BLaER1 (cell line): ENCODE results near the gene CEBPA.
A peak's percentile ranks its signal among the peaks of the same experiment; 100 is the strongest.

Experiments
- H3K27ac ChIP-seq: shearing (Covaris generic); formaldehyde crosslinking; 2 replicates; pipeline ENCODE4 v1.8.1; 2022
- H3K27me3 ChIP-seq: shearing (Covaris generic); formaldehyde crosslinking; 2 replicates; pipeline ENCODE4 v1.8.1; 2022
- H3K36me3 ChIP-seq: shearing (Covaris generic); formaldehyde crosslinking; 2 replicates; pipeline ENCODE4 v1.8.1; 2022
- H3K4me1 ChIP-seq: shearing (Covaris generic); formaldehyde crosslinking; 2 replicates; pipeline ENCODE4 v1.8.1; 2022
- H3K4me2 ChIP-seq: shearing (Covaris generic); formaldehyde crosslinking; 2 replicates; pipeline ENCODE4 v1.8.1; 2022
- H3K4me3 ChIP-seq: shearing (Covaris generic); formaldehyde crosslinking; 2 replicates; pipeline ENCODE4 v1.8.1; 2022
- H3K9ac ChIP-seq: shearing (Covaris generic); formaldehyde crosslinking; 2 replicates; pipeline ENCODE4 v1.8.1; 2022
- H3K9me3 ChIP-seq: shearing (Covaris generic); formaldehyde crosslinking; 2 replicates; pipeline ENCODE4 v1.8.1; 2022
- H4K20me1 ChIP-seq: shearing (Covaris generic); formaldehyde crosslinking; 2 replicates; pipeline ENCODE4 v1.8.1; 2022
- Cebpa-rat ChIP-seq: shearing (Covaris generic); IDR thresholded peaks from 2 replicates; pipeline ENCODE4 v1.8.1; 2022

CEBPA gene

GRCh38 chr19:33255781-33256180 is 46.6 kb downstream of the CEBPA start:
- no peak overlapping the region for H3K4me3 ChIP-seq
- no peak for TF ChIP-seq Cebpa-rat
- no peak overlapping the region for H3K4me2 ChIP-seq
- peaks cover 11% of the 10 kb centered on the region; the same call in 1 of the 2 replicates for H3K9me3 ChIP-seq
- no peaks in the 10 kb centered on the region for H4K20me1 ChIP-seq
- no peaks in the 10 kb centered on the region for H3K27me3 ChIP-seq
- peaks cover 34% of the 10 kb centered on the region for H3K4me1 ChIP-seq
- H3K9ac ChIP-seq = no peak overlapping the region
- no peak overlapping the region for H3K27ac ChIP-seq
- H3K36me3 ChIP-seq = no peaks in the 10 kb centered on the region

GRCh38 chr19:33254245-33254824 is 48.0 kb downstream of the CEBPA start:
- no peaks in the 10 kb centered on the region for H3K36me3 ChIP-seq
- H4K20me1 ChIP-seq = no peaks in the 10 kb centered on the region
- no peak for TF ChIP-seq Cebpa-rat
- peaks cover 21% of the 10 kb centered on the region for H3K4me1 ChIP-seq
- H3K27me3 ChIP-seq = no peaks in the 10 kb centered on the region
- H3K9me3 ChIP-seq = peaks cover 11% of the 10 kb centered on the region; the same call in 1 of the 2 replicates
- no peak overlapping the region for H3K4me3 ChIP-seq
- no peak overlapping the region for H3K4me2 ChIP-seq
- no peak overlapping the region for H3K27ac ChIP-seq
- H3K9ac ChIP-seq = no peak overlapping the region

GRCh38 chr19:33252971-33253370 is 49.4 kb downstream of the CEBPA start:
- Histone ChIP-seq H3K4me1 (peaks cover 18% of the 10 kb centered on the region), H3K27ac (no peak overlapping the region), H3K27me3 (no peaks in the 10 kb centered on the region), H3K9me3 (peaks cover 7% of the 10 kb centered on the region; the same call in 1 of the 2 replicates), H3K9ac (no peak overlapping the region), H3K36me3 (no peaks in the 10 kb centered on the region), H4K20me1 (no peaks in the 10 kb centered on the region), H3K4me2 (no peak overlapping the region), H3K4me3 (no peak overlapping the region)
- no peak for TF ChIP-seq Cebpa-rat

- no peak for TF ChIP-seq Cebpa-rat
- no peak overlapping the region for H3K27ac ChIP-seq
- no peak overlapping the region for H3K9ac ChIP-seq
- H3K27me3 ChIP-seq = no peaks in the 10 kb centered on the region
- H3K9me3 ChIP-seq = peaks cover 2% of the 10 kb centered on the region; the same call in 1 of the 2 replicates
- no peaks in the 10 kb centered on the region for H3K36me3 ChIP-seq
- no peak overlapping the region for H3K4me3 ChIP-seq
- H3K4me1 ChIP-seq = peaks cover 18% of the 10 kb centered on the region
- no peak overlapping the region for H3K4me2 ChIP-seq
- no peaks in the 10 kb centered on the region for H4K20me1 ChIP-seq
These were observed 49.8 kb downstream of the CEBPA start for GRCh38 chr19:33252418-33252962.

GRCh38 chr19:33251526-33252090 is 50.7 kb downstream of the CEBPA start:
- no peaks in the 10 kb centered on the region for H3K9me3 ChIP-seq

GRCh38 chr19:33251076-33251475 is 51.3 kb downstream of the CEBPA start:
- H3K4me1 ChIP-seq = peaks cover 12% of the 10 kb centered on the region
- no peak overlapping the region for H3K4me3 ChIP-seq
- no peaks in the 10 kb centered on the region for H3K27me3 ChIP-seq
- no peaks in the 10 kb centered on the region for H3K36me3 ChIP-seq
- peak overlapping the region; percentile 18; the same call in 1 of the 2 replicates for H3K27ac ChIP-seq
- peak overlapping the region; percentile 50 for H3K4me2 ChIP-seq
- H4K20me1 ChIP-seq = no peaks in the 10 kb centered on the region
- TF ChIP-seq Cebpa-rat = no peak
- H3K9me3 ChIP-seq = peaks cover 2% of the 10 kb centered on the region
- no peak overlapping the region for H3K9ac ChIP-seq

More at GRCh38 chr19:33251526-33252090, 50.7 kb downstream of the CEBPA start:
- no peaks in the 10 kb centered on the region for H3K27me3 ChIP-seq
- no peaks in the 10 kb centered on the region for H3K36me3 ChIP-seq
- H3K9ac ChIP-seq = no peak overlapping the region
- peak overlapping the region; percentile 50 for H3K4me2 ChIP-seq
- no peak overlapping the region for H3K4me3 ChIP-seq
- no peaks in the 10 kb centered on the region for H4K20me1 ChIP-seq
- H3K27ac ChIP-seq = peak overlapping the region; percentile 18; the same call in 1 of the 2 replicates
- TF ChIP-seq Cebpa-rat = no peak
- peaks cover 17% of the 10 kb centered on the region for H3K4me1 ChIP-seq

GRCh38 chr19:33250500-33250899 is 51.8 kb downstream of the CEBPA start:
- Histone ChIP-seq H3K36me3 (no peaks in the 10 kb centered on the region), H3K9me3 (peaks cover 7% of the 10 kb centered on the region), H3K4me1 (peaks cover 12% of the 10 kb centered on the region), H3K9ac (no peak overlapping the region), H4K20me1 (no peaks in the 10 kb centered on the region), H3K27me3 (no peaks in the 10 kb centered on the region), H3K27ac (no peak overlapping the region), H3K4me2 (peak overlapping the region; percentile 50; the same call in 1 of the 2 replicates), H3K4me3 (no peak overlapping the region)
- TF ChIP-seq Cebpa-rat = no peak
